Testis (tissue), 2 donors: ENCODE measurements around the gene INHBB.

Experiments
- POLR2A ChIP-seq: fragments of 450-650 bp; IDR thresholded peaks from one replicate; pipeline ENCODE4 v1.6.1; 2017; ENCODE audit warnings: antibody characterized with exemption, mild to moderate bottlenecking, moderate library complexity
- TF ChIP-seq, protein P1 (sequence below), 3 experiments: fragments of 450-650 bp in 2 of 3; fragments of 200-600 bp in 1 of 3; sonication (generic) in 1 of 3; IDR thresholded peaks; one replicate each; pipeline ENCODE4 v1.5.1; 2016 to 2019; ENCODE audit warnings: antibody characterized with exemption in 3 of 3, mild to moderate bottlenecking in 2 of 3, moderate library complexity in 1 of 3

DNA sequence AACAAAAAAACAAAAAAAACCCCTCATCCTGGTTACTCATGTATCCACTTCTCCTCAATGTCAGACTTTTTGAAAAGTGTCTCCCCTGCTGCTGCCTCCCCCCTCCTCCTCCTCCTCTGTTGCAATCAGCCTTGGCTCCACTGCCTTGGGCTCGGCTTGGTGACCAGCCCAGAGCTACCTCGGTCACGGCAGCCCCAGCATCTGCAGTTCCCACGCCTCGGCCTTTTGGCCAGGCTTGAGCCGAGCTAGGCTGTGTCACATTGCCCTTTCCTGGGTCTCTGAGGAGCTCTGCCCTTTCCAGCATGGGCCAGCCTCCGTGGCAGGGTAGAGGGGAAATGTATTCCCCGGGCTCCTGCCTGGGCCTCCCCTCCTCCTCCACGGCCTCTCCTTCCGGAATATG, 22.7 kb upstream of the INHBB start:
- TF ChIP-seq, protein P1, sequence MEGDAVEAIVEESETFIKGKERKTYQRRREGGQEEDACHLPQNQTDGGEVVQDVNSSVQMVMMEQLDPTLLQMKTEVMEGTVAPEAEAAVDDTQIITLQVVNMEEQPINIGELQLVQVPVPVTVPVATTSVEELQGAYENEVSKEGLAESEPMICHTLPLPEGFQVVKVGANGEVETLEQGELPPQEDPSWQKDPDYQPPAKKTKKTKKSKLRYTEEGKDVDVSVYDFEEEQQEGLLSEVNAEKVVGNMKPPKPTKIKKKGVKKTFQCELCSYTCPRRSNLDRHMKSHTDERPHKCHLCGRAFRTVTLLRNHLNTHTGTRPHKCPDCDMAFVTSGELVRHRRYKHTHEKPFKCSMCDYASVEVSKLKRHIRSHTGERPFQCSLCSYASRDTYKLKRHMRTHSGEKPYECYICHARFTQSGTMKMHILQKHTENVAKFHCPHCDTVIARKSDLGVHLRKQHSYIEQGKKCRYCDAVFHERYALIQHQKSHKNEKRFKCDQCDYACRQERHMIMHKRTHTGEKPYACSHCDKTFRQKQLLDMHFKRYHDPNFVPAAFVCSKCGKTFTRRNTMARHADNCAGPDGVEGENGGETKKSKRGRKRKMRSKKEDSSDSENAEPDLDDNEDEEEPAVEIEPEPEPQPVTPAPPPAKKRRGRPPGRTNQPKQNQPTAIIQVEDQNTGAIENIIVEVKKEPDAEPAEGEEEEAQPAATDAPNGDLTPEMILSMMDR (IDR thresholded peaks at IDR 0.05), result no peak
- TF ChIP-seq POLR2A, result no peak
